ENCODE measurements around the gene FHIT. TPM values are rescaled to one million over a fixed set of nuclear protein-coding genes. Genes with fewer than 3 reads are reported as not detected.
A peak's percentile ranks its signal among the peaks of the same experiment; 100 is the strongest.

The FHIT gene
- total and polyA plus RNA-seq, 8 donors: 1.8 to 10.6 (median 7.1) TPM

DNA sequence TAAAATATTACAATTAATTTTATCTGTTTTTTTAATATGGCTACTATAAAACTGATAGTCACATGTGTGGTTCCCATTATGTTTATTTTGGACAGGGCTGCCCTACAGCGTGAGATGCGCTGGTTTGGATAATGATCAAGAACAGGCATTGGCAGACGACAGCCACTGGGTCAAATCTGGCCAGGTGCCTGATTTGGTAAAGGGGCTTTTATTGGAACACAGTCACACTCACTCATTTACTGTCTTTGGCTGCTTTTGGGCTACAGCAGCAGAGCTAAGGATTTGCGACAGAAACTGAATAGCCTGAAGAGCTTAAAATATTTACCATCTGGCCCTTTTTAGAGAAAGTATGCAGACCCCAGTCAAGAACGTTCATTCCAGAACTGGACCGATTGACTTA is 1477.3 kb downstream of the FHIT start:
- DNase-seq: no peak
- Histone ChIP-seq H3K9me3 (no peaks in the 10 kb centered on the region), H3K4me1 (peaks cover 0 to 8% (median 0%) of the 10 kb centered on the region in 4 donors), H3K27me3 (no peaks in the 10 kb centered on the region), H3K4me3 (no peak overlapping the region), H3K36me3 (no peaks in the 10 kb centered on the region), H3K27ac (no peak overlapping the region)
- intact Hi-C loops (cut with DNase I; ENCODE audit: low total_unique reads): no loop called here
- TF ChIP-seq, protein P1, sequence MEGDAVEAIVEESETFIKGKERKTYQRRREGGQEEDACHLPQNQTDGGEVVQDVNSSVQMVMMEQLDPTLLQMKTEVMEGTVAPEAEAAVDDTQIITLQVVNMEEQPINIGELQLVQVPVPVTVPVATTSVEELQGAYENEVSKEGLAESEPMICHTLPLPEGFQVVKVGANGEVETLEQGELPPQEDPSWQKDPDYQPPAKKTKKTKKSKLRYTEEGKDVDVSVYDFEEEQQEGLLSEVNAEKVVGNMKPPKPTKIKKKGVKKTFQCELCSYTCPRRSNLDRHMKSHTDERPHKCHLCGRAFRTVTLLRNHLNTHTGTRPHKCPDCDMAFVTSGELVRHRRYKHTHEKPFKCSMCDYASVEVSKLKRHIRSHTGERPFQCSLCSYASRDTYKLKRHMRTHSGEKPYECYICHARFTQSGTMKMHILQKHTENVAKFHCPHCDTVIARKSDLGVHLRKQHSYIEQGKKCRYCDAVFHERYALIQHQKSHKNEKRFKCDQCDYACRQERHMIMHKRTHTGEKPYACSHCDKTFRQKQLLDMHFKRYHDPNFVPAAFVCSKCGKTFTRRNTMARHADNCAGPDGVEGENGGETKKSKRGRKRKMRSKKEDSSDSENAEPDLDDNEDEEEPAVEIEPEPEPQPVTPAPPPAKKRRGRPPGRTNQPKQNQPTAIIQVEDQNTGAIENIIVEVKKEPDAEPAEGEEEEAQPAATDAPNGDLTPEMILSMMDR (IDR thresholded peaks at IDR 0.05): no peak
- TF ChIP-seq EP300 (IDR thresholded peaks at IDR 0.05) (no peak), POLR2A (IDR thresholded peaks at IDR 0.05) (no peak), POLR2AphosphoS5 (IDR thresholded peaks at IDR 0.05) (no peak)
- WGBS, 5 donors: 69 to 76% (median 71%) methylated on average over 6 of the region's 6 CpGs

DNA sequence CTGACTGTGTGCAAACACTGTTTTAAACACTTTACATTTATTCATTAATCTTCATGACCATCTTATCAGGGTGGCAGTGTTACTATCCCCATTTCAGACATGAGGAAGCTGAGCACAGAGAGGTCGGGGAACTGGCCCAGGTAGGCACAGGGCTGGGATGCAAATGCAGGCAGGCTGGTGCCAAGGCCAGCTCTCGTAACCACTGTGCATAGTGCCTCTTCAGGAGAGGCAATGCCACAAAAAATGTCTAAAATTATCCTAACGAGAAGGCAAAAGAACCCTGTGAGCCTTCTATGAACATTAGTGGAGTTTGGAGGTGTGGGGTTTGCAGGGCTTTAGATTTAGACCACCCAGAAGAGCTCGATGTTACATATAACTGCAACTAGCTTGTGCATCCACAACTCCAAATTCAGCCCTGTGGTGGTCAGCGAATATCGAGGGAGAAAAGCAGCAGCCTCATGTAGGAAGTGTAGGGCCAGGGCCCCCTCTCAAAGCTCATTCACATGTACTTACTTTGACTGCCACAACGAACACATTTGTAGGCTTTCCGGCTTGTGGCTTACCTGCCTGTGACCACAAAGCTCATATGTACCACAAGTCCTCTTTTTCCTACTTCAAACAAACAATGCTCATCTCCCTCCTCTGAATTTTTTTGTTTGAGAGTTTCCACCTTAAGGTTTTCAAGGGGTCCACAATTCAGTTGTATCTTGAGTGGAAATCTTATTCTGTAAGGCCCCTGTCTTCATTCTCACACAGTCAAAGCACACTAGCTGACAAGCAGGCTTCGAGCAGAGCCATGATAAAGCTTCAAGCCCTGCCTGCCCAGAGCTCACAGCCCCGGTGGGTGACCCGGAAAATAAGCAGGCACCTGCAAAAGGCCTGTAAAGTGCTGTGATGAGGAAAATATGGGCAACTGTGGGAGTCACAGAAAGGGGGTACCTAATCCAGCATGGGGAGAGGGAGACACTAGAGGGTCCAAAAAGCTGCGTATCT is 1478.5 kb downstream of the FHIT start:
- Histone ChIP-seq H3K27ac (peak overlapping the region in 1 of 5 donors; percentile 4), H3K4me3 (no peak overlapping the region), H3K4me1 (peaks cover 0 to 8% (median 0%) of the 10 kb centered on the region in 4 donors), H3K36me3 (no peaks in the 10 kb centered on the region), H3K27me3 (no peaks in the 10 kb centered on the region), H3K9me3 (no peaks in the 10 kb centered on the region)
- WGBS, 5 donors: 69 to 80% (median 74%) methylated on average over 12 of the region's 12 CpGs
- intact Hi-C loops (cut with DNase I; ENCODE audit: low total_unique reads): no loop called here
- peak in 1 of 2 donors; percentile 46 for DNase-seq
- TF ChIP-seq POLR2A (IDR thresholded peaks at IDR 0.05): no peak
- TF ChIP-seq EP300 (IDR thresholded peaks at IDR 0.05): no peak
- TF ChIP-seq, protein P1 (IDR thresholded peaks at IDR 0.05): no peak
- no peak for TF ChIP-seq POLR2AphosphoS5 (IDR thresholded peaks at IDR 0.05)

DNA sequence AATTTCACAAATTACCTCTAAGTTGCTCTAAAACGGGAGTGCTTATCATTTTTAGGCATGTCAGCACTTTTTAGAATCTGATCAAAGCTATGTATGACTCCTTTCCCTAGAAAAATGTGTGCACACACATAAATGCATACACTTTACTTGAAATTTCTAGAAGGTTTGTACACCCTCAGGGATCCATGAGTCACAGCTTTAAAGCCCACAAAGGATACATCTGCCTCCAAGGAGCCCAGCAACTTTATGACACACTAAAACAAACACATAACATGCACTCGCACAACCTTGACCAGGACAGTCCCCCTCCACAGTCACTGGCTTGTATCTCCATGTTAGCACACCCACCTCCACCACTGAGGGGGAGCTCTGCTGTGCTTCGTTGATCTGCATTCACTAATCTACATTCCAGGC is 1479.5 kb downstream of the FHIT start:
- DNase-seq: no peak
- peaks cover 0 to 12% (median under 1%) of the 10 kb centered on the region in 4 donors for H3K4me1 ChIP-seq
- TF ChIP-seq, protein P1 (IDR thresholded peaks at IDR 0.05): no peak
- no peak for TF ChIP-seq EP300 (IDR thresholded peaks at IDR 0.05)
- no peak for TF ChIP-seq POLR2A (IDR thresholded peaks at IDR 0.05)
- TF ChIP-seq POLR2AphosphoS5 (IDR thresholded peaks at IDR 0.05): no peak
- intact Hi-C loops (cut with DNase I; ENCODE audit: low total_unique reads): no loop called here
- H3K4me3 ChIP-seq: no peak overlapping the region
- H3K27ac ChIP-seq: peak overlapping the region in 1 of 5 donors; percentile 4
- H3K36me3 ChIP-seq: no peaks in the 10 kb centered on the region
- H3K27me3 ChIP-seq: no peaks in the 10 kb centered on the region
- WGBS, 5 donors: 65 to 78% (median 75%) methylated on average over 3 of the region's 3 CpGs
- H3K9me3 ChIP-seq: no peaks in the 10 kb centered on the region

DNA sequence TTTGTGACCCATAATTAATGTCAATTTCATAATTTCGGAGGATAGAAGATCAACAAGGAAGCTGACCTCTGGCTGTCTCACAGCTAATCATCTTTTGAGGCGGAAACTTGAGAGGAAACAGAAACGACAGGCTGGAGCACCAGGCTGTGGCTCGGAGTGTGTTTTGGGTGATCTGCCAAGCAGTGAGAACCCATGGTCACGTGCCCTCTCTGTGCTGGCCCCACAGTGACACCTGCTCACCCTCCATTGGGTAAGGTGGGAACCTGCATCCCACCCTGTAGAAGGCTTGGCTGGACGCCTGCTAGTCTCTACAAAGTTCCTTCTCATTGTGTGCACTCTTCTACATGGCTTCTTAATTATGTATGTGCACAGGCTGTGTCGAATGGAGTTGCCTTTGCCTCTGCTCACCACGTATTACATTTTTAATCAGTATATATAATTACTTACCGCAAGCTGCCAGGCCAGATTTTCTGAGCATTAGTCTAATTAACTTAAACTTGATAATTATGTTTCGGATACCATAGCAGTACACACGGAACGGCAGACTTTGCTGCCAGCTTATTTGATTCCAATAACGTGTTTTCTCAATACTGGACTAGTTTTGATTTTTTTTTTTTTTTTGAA is 1482.0 kb downstream of the FHIT start:
- TF ChIP-seq POLR2AphosphoS5 (IDR thresholded peaks at IDR 0.05) (no peak), EP300 (IDR thresholded peaks at IDR 0.05) (no peak), POLR2A (IDR thresholded peaks at IDR 0.05) (no peak)
- TF ChIP-seq, protein P1 (IDR thresholded peaks at IDR 0.05): no peak
- no peak for DNase-seq
- intact Hi-C loops (cut with DNase I; ENCODE audit: low total_unique reads): no loop called here

More for the DNA sequence above, 1482.0 kb downstream of the FHIT start:
- Histone ChIP-seq H3K27me3 (no peaks in the 10 kb centered on the region), H3K4me1 (peaks cover 0 to 18% (median 5%) of the 10 kb centered on the region in 4 donors), H3K36me3 (no peaks in the 10 kb centered on the region), H3K9me3 (no peaks in the 10 kb centered on the region), H3K27ac (no peak overlapping the region), H3K4me3 (no peak overlapping the region)
- WGBS, 5 donors: 89 to 93% (median 92%) methylated on average over 13 of the region's 13 CpGs
